GM21515 (cell line): Measurements from ENCODE around the gene OTOP3.
"Not testable (repeated sequence)": the region's sequence is repeated elsewhere in the genome, so short reads cannot be mapped to it uniquely, and the experiment has no call there.

Experiments
- ATAC-seq: cut with Tn5 transposase; IDR thresholded peaks from one replicate; pipeline ENCODE4 v1.9.1; 2021; ENCODE audit not compliant: unreplicated experiment

The OTOP3 gene

DNA sequence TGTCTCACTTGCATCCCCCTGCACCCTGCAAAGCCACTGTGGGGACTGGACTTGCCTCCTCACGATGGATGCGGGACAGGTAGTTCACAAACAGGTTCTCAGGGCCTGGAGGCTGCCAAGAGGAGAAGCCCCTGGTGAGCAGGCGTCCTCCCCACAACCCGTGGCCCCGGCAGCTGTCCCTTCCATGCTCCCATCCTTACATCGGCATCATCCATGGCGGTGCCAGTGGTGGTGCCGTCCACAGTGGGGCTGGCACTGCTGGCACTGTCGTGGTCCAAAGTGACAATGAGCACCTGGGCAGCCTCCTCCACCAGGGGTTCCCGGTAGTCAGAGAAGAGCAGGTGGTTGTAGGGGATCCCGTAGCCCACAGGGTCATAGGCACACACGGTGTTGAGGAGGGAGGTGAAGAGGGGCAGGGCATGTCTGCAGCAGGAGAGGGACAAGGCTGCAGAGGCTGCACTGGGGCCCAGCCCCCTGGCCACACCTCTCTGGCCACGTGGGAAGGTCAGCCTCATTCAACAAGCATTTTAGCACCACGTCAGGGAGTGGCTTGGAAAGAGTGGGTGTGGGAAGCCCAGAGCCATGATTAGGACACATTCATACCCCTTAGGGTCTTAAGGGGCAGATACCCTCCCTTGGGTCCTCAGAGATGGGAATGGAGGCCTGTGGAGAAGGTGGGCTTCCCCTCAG lies 24.3 kb downstream of the OTOP3 start:
- no peak for ATAC-seq

DNA sequence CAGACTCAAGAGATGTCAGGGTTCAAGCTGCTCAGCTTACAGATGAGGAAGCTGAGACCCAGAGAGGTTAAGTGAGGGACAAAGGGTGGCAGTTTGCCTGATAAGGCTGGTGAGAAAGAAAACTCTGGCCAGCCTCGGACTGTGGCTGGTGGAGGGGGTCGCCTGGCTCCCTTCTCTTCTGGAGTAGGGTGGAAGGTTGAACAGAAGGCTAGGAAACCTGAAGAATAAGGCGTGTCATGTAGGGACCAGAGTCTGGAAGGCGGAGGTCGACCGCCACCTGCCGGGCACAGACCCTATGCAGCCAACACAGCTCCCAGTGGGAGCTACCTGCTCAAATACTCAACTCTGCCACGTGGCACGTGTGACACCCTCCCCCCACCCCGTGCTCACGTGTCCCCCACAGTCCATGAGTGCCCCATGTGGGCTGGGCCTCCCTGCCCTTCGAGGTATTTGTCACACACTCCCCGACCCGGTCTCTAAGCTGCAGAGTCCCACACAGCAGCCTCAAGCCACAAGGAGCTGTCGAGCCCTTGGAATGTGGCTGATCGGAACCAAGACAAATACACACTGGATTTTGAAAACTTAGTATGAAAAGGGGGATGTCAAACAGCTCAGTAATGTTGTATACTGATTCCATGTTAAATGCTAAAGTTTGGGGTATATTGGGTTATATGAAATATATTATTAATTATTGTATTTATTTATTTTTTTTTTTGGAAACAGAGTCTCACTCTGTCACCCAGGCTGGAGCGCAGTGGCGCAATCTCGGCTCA lies 25.1 kb downstream of the OTOP3 start:
- no peak for ATAC-seq

- no peak for ATAC-seq
Observed at GRCh38 chr17:74961657-74962350, 26.1 kb downstream of the OTOP3 start.

DNA sequence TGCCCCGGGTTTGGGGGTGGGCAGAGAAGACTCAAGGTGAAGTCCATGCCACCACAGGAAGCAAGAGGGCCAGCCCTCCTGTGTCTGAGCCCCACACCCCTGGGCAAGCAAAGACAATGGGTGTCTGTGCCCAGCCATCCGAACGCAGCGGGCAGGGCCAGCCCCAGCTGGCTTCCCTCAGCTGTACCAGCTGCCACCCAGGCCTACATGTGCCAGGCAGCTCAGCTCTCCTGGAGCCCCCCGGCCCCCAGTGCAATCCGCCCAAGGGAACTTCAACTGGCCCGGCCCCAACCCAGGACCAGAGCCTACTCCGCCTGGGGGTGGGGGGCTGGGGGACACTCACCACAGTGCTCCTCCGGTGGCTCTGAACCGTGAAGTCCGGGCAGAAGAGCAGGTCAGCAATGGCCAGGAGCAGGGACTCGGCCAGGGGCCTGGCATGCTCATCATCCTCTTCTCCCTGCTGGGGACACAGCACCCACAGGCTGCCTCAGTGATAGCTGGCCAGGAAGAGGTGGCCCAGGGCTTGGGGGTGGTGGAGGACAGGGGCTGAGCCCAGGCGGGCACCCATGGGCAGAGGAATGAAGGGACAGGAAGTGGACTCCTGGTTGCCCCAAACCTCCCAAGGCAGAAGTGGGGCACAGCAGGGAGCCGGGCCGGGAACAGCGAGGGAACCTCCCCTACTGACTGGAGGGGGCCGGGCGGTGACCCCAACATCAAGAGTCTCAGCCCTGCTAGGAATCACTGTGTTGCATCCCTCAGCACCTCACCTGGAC lies 27.1 kb downstream of the OTOP3 start:
- ATAC-seq = no peak

GRCh38 chr17:74963656-74964055 lies 28.0 kb downstream of the OTOP3 start:
- ATAC-seq = no peak

GRCh38 chr17:74964246-74964761 lies 28.6 kb downstream of the OTOP3 start:
- no peak for ATAC-seq

GRCh38 chr17:74964988-74965622 lies 29.4 kb downstream of the OTOP3 start:
- ATAC-seq = no peak

DNA sequence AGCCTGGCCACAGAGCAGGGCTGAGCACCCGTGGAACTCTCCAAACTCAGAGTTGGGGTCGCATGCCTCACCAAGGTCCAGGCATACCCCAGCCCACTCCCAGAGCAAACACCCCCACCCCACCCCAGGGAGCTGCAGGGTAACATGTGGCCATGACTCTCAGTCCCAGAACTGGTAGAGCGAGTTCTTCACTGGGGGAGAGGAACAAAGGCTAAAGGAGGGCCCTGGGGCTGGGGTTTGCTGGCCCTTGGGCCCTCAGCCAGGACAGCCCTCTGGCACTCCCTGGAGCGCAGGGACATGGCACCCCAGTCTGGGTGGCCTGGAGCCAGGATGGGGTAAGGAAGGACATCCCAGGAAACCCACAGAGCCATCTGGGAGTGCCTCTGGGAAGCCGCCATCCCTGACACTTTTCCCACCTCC lies 32.7 kb downstream of the OTOP3 start:
- no peak for ATAC-seq

- ATAC-seq = not testable (repeated sequence)
Observed at GRCh38 chr17:74969501-74969900, 33.8 kb downstream of the OTOP3 start.

GRCh38 chr17:74970395-74970794 lies 34.7 kb downstream of the OTOP3 start:
- ATAC-seq = no peak

GRCh38 chr17:74971069-74971841 lies 35.6 kb downstream of the OTOP3 start:
- ATAC-seq = no peak

DNA sequence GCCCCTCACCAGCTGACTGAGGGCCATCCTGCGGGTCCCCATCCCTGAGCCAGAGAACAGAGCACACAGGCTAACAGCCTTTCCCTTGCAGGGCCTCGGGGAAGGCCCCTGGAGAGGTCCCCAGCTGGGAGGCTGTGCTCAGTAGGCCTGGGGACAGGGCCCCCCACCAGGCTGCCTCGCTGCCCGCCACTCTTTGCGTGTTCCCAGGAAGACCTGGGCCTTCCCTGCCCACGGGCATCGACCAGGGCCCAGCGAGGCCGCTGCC lies 36.1 kb downstream of the OTOP3 start:
- ATAC-seq = no peak

DNA sequence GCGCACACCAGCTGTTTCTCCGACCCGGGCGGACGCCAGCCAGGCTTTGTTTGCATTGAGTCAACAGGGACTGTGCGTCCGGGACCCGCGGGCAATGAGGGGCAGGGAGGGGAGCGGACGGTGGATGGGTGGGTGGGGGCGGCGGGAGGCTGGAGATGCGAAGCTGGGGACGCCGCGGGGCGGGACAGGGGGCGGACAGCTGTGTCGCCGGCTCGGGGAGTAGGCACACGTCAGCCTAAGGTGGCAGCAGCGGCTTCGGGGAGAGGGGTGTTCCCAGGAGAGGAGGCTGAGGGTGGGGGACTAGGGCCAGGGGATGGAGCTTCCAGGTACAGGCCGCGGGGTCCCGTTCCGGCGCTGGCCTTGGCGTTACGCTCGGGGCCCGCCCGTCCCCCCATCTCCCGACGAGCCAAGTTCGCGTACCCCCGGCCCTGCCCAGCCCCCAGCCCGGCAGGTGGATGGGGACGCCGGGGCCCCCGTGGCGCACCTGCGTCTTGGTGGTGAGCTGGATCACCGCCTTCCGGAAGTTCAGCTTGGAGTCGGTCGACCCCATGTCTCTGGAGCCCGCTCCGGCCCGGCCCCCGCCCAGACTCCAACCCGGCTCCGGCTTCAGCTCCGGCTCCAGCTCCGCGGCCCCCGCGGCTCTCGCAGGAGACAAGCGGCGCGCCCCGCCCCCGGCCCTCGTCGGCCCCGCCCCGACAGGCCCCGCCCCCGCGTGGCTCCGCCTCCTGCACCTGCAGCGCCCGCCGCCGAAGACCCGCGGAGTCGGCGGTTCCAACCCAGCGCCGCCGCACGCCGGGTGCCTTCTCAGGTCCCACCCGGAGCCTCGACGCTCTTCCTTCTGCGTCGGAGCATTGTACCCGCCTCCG lies 36.6 kb downstream of the OTOP3 start, which contains the start of gene HID1:
Gene HID1, minus strand, starts transcription at position 653 of the 866 bp plus-strand sequence. Its CDS starts 103 bp downstream, at position 550.
- no peak for ATAC-seq

DNA sequence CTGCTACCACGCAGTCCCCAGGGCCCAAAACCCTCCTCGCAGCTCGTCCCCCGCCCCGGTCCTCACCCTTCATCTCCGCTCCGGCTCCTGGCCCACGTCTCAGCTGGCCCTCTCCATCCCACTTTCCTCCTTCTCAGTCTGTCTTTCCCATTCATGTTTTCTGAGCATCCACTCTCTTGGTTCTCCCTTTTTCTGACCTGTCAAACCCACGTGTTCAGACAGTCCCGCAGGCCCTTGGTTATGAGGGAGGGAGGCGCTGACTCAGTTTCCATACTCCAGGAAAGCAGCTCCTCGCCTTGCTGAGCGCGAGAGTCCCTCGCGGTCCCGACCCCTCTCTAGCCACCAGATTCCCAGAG lies 37.3 kb downstream of the OTOP3 start:
- ATAC-seq = no peak

- no peak for ATAC-seq
Observed at GRCh38 chr17:74975943-74976342, 40.2 kb downstream of the OTOP3 start.

DNA sequence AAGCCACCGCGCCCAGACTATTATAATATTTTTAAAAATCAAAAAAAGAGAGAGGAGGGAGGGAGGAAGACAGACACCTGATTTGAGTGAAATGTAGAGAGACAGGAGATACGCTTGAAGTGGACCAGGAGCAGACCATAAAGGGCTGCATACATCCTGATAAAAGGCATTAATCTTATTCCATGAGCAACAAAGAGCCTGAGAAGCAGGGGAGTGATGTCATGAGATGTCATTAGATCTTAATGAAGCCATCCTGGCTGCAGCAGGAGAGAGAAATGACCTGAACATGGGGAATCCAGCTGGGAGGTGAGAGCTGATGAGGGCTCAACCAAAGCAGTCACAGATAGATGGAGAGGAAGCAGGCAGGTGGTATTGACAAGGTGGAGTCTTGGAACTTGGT lies 42.1 kb downstream of the OTOP3 start:
- no peak for ATAC-seq

- no peak for ATAC-seq
Observed at GRCh38 chr17:74978240-74978639, 42.5 kb downstream of the OTOP3 start.

GRCh38 chr17:74979408-74980146 lies 43.9 kb downstream of the OTOP3 start:
- no peak for ATAC-seq
